K562 (cell line): ENCODE results near the gene UNC13A. TPM values are rescaled to one million over a fixed set of nuclear protein-coding genes. Genes with fewer than 3 reads are reported as not detected.

Experiments used
- ARID1B ChIP-seq: fragments of 450-650 bp; IDR thresholded peaks from 2 replicates; pipeline ENCODE4 v1.6.1; 2016; ENCODE audit warnings: antibody characterized with exemption, mild to moderate bottlenecking, inconsistent platforms
- CBX2 ChIP-seq: fragments of 200-600 bp; sonication (generic); IDR thresholded peaks from one replicate; pipeline ENCODE4 v1.6.1; 2012; ENCODE audit warnings: mild to moderate bottlenecking, low read length, inconsistent platforms; ENCODE audit not compliant: insufficient read depth, poor library complexity, severe bottlenecking
- ELF4 ChIP-seq: fragments of 450-650 bp; formaldehyde crosslinking; IDR thresholded peaks from 2 replicates; pipeline ENCODE4 v1.4.0; 2022; ENCODE audit warnings: missing genetic modification characterization
- FOXA1 ChIP-seq: fragments of 450-650 bp; IDR thresholded peaks from 2 replicates; pipeline ENCODE4 v1.6.1; 2016; ENCODE audit warnings: mild to moderate bottlenecking, borderline replicate concordance
- GATAD2B ChIP-seq: fragments of 450-650 bp; IDR thresholded peaks from 2 replicates; pipeline ENCODE4 v1.6.1; 2017; ENCODE audit warnings: mild to moderate bottlenecking, borderline replicate concordance
- HOXB6 ChIP-seq: fragments of 250-450 bp; sonication (Bioruptor Pico); IDR thresholded peaks from 2 replicates; pipeline ENCODE4 v1.5.1; 2022; ENCODE audit warnings: mild to moderate bottlenecking, borderline replicate concordance
- HSF4 ChIP-seq: fragments of 250-450 bp; sonication (Bioruptor Pico); IDR thresholded peaks from 2 replicates; pipeline ENCODE4 v2.1.2; 2022; ENCODE audit warnings: mild to moderate bottlenecking, moderate library complexity, borderline replicate concordance
- MAFG ChIP-seq: fragments of 450-650 bp; conservative IDR thresholded peaks from 2 replicates; pipeline ENCODE4 v1.6.1; 2016; ENCODE audit warnings: missing genetic modification characterization, missing compliant biosample characterization
- MTA1 ChIP-seq: fragments of 450-650 bp; IDR thresholded peaks from 2 replicates; pipeline ENCODE4 v1.6.1; 2017; ENCODE audit warnings: borderline replicate concordance
- PHTF2 ChIP-seq: fragments of 250-450 bp; sonication (Bioruptor Pico); IDR thresholded peaks from 2 replicates; pipeline ENCODE4 v1.5.0; 2021; ENCODE audit warnings: mild to moderate bottlenecking
- PTTG1 ChIP-seq: fragments of 450-650 bp; IDR thresholded peaks from 2 replicates; pipeline ENCODE4 v1.6.1; 2016; ENCODE audit warnings: low read depth, mild to moderate bottlenecking, missing genetic modification characterization, missing compliant biosample characterization
- SREBF2 ChIP-seq: sonication (generic); formaldehyde crosslinking; IDR thresholded peaks from 2 replicates; pipeline ENCODE4 v1.4.0; 2020; ENCODE audit warnings: mild to moderate bottlenecking, missing genetic modification reagents
- ZNF146 ChIP-seq: IDR thresholded peaks from one replicate; pipeline ENCODE4 v1.6.1; 2018; ENCODE audit warnings: missing compliant biosample characterization; ENCODE audit not compliant: unreplicated experiment
- ZNF24 ChIP-seq: fragments of 450-650 bp; IDR thresholded peaks from 2 replicates; pipeline ENCODE4 v1.6.1; 2016
- ZNF277 ChIP-seq: fragments of 250-450 bp; sonication (Bioruptor Pico); IDR thresholded peaks from 2 replicates; pipeline ENCODE4 v1.8.0; 2022; ENCODE audit warnings: inconsistent platforms, mild to moderate bottlenecking, moderate library complexity, borderline replicate concordance
- ZNF75A ChIP-seq: fragments of 450-650 bp; formaldehyde crosslinking; IDR thresholded peaks from 2 replicates; pipeline ENCODE4 v1.4.0; 2020; ENCODE audit warnings: mild to moderate bottlenecking
- polyA plus RNA-seq, 8 experiments: library from polyadenylated mRNA; depleted of rRNA in 4 of 8; stranded (reverse) in 5 of 8; unstranded in 3 of 8; fragments of >200 nt; fragmentation: Nextera tagmentation in 2 of 8; fragmentation: Illumina TruSeq in 1 of 8; extraction: Ambion mirVana in 2 of 8; extraction: Trizol in 1 of 8; gene quantifications; 2 replicates each; pipeline versions ENCODE4 v1.2.1 to v1.2.3, GENCODE V29; 2011 to 2014; ENCODE audit warnings: inconsistent platforms in 1 of 8, missing spikeins in 1 of 8
- total RNA-seq, 7 experiments: library from RNA; depleted of rRNA in 6 of 7; stranded (reverse); fragments of >200 nt in 6 of 7; fragmentation: Illumina TruSeq in 2 of 7; extraction: Trizol in 2 of 7; gene quantifications; 2 replicates each; pipeline versions ENCODE4 v1.2.1 to v1.2.3, GENCODE V29; 2011 to 2021; ENCODE audit warnings: low replicate concordance in 1 of 7
- TF ChIP-seq, protein P1 (sequence below): fragments of 250-450 bp; sonication (Bioruptor Pico); IDR thresholded peaks from 2 replicates; pipeline ENCODE4 v1.4.0; 2020; ENCODE audit warnings: mild to moderate bottlenecking, moderate library complexity
- TF ChIP-seq, protein P2 (sequence below): fragments of 450-650 bp; IDR thresholded peaks from 2 replicates; pipeline ENCODE4 v1.7.1; 2018; ENCODE audit warnings: mild to moderate bottlenecking, low read depth; ENCODE audit not compliant: partially characterized antibody
- TF ChIP-seq, protein P3 (sequence below): fragments of 250-450 bp; sonication (Bioruptor Pico); IDR thresholded peaks from 2 replicates; pipeline ENCODE4 v1.5.0; 2021; ENCODE audit warnings: mild to moderate bottlenecking, moderate library complexity

The UNC13A gene
- total and polyA plus RNA-seq, 9 of the 15 experiments (the other 6 are each of a cell fraction or from before 2014, with no cell fraction given), result 0.03 to 1.0 (median 0.25) TPM

DNA sequence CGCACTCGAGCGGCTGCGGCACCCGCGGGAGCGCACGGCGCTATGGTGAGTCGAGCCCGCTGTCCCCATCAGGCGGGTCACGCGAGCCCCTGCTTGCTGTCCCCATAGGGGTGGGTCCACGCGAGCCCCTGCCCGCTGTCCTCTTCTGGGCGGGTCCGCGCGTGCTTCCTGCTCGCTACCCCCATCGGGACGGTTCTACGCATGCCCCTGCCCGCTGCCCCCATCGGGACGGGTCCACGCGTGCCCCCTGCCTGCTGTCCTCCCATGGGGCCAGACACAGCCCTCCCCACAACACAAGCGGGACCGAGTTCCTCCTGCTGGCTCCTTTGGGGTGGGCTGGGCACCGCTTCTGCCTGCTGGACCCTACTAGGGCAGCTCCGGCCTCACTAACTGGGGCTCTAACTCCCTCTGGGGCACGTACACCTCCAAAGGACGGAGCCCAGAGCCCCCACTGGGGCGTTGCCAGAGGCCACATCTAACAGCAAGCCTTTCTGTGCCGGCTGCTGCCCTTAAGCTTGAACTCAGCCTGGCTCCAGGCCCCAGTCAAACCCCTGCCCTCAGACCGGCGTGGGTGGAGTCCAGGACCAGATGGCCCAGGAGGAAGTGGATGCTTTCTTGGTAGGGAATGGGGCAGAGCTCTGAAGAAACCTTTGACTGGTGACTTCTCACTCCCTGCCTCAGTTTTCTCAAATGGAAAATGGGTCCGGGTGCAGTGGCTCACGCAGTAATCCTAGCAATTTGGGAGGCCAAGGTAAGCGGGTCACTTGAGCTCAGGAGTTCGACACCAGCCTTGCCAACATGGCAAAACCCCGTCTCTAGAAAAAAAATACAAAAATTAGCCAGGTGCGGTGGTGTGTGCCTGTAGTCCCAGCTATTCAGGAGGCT is 132.0 kb downstream of the UNC13A start (continued):
- TF ChIP-seq, protein P1, sequence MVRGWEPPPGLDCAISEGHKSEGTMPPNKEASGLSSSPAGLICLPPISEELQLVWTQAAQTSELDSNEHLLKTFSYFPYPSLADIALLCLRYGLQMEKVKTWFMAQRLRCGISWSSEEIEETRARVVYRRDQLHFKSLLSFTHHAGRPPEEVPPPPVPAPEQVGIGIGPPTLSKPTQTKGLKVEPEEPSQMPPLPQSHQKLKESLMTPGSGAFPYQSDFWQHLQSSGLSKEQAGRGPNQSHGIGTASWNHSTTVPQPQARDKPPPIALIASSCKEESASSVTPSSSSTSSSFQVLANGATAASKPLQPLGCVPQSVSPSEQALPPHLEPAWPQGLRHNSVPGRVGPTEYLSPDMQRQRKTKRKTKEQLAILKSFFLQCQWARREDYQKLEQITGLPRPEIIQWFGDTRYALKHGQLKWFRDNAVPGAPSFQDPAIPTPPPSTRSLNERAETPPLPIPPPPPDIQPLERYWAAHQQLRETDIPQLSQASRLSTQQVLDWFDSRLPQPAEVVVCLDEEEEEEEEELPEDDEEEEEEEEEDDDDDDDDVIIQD (CRISPR knock-in tag), result no peak
- TF ChIP-seq, protein P2, sequence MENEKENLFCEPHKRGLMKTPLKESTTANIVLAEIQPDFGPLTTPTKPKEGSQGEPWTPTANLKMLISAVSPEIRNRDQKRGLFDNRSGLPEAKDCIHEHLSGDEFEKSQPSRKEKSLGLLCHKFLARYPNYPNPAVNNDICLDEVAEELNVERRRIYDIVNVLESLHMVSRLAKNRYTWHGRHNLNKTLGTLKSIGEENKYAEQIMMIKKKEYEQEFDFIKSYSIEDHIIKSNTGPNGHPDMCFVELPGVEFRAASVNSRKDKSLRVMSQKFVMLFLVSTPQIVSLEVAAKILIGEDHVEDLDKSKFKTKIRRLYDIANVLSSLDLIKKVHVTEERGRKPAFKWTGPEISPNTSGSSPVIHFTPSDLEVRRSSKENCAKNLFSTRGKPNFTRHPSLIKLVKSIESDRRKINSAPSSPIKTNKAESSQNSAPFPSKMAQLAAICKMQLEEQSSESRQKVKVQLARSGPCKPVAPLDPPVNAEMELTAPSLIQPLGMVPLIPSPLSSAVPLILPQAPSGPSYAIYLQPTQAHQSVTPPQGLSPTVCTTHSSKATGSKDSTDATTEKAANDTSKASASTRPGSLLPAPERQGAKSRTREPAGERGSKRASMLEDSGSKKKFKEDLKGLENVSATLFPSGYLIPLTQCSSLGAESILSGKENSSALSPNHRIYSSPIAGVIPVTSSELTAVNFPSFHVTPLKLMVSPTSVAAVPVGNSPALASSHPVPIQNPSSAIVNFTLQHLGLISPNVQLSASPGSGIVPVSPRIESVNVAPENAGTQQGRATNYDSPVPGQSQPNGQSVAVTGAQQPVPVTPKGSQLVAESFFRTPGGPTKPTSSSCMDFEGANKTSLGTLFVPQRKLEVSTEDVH, result peak; percentile 33
- TF ChIP-seq ZNF277 (no peak), PTTG1 (tag) (no peak), ARID1B (no peak), SREBF2 (CRISPR knock-in tag) (no peak), ELF4 (CRISPR knock-in tag) (no peak), HSF4 (CRISPR knock-in tag) (no peak), MAFG (tag) (no peak), ZNF75A (CRISPR knock-in tag) (no peak), GATAD2B (no peak), PHTF2 (CRISPR knock-in tag) (no peak), ZNF146 (CRISPR knock-in tag) (no peak), MTA1 (0 out of 2 replicates have a peak, but pooled peaks have one; percentile 39), ZNF24 (0 out of 2 replicates have a peak, but pooled peaks have one; percentile 7), FOXA1 (no peak), HOXB6 (no peak), CBX2 (no peak)
- TF ChIP-seq, protein P3, sequence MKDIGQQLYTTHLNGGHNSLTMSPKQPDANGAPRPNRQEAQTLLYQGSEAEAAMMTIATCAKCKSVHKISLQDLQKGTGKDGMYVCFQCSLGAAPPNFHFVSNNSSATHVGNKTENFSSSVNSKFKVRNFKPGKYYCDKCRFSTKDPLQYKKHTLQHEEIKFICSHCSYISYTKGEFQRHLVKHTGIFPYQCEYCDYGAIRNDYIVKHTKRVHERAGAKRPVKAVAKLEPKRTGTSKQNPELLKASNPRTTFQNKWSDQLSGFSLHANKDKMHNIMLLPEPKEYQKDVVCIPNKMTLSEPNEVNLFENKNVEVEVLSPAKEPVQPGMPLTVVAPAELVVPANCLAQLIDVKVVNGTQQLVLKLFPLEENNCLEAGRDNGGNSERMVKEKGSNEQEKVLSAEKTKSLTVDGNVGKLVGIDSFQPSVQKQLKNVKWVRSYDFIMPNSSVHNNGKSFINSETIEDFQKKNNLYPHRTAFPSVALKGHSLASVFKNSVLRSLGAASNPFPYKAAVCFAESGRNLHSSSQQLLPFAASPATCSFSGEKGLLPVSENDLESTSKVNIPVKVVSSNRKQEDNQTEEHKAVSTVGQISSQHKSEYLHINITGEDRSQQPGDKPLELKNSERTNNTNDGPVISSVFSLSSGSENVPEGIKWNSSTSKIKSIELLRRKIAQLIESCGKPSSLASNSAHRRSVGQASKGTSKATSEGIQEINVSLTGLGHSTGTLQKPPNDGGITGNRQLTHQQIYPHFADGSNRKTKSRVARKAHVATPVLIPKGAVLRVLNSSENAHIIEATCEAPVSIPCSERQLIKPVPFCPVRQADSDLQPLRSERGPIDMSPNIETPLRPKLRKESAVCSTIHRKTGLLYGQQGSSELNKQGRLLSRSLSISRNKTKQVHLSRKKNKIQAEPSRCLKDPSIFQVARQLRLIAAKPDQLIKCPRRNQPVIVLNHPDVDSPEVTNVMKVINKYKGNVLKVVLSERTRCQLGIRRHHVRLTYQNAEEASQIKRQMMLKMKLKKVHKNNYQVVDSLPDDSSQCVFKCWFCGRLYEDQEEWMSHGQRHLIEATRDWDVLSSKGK (CRISPR knock-in tag), result no peak
